Epithelial cell of esophagus (primary cell): ENCODE results near the gene CRAMP1.
"Not testable (repeated sequence)": the region's sequence is repeated elsewhere in the genome, so short reads cannot be mapped to it uniquely, and the experiment has no call there.

Source experiments
- DNase-seq: peaks from one replicate; pipeline ENCODE4 v3.0.0; 2010; ENCODE audit warnings: low read depth
- H3K4me3 ChIP-seq: 2 replicates; pipeline ENCODE4 v1.5.1; 2011; ENCODE audit warnings: mild to moderate bottlenecking, low read length, control low read depth
- CTCF ChIP-seq: IDR thresholded peaks from 2 replicates; pipeline ENCODE4 v1.5.1; 2011; ENCODE audit warnings: low read depth, mild to moderate bottlenecking, low read length, control low read depth, inconsistent platforms; ENCODE audit not compliant: insufficient read depth; ENCODE audit errors: missing control alignments

CRAMP1 gene

GRCh38 chr16:1698680-1699079 lies 86.5 kb downstream of the CRAMP1 start:
- DNase-seq: no peak
- TF ChIP-seq CTCF: no peak
- no peak overlapping the region for H3K4me3 ChIP-seq

GRCh38 chr16:1700246-1700645 lies 88.1 kb downstream of the CRAMP1 start:
- DNase-seq: no peak

GRCh38 chr16:1701216-1701878 lies 89.2 kb downstream of the CRAMP1 start:
- DNase-seq: peak; percentile 75
- H3K4me3 ChIP-seq: no peak overlapping the region
- no peak for TF ChIP-seq CTCF

More at GRCh38 chr16:1700246-1700645, 88.1 kb downstream of the CRAMP1 start:
- TF ChIP-seq CTCF: no peak
- H3K4me3 ChIP-seq: no peak overlapping the region

GRCh38 chr16:1705324-1705687 lies 93.1 kb downstream of the CRAMP1 start:
- H3K4me3 ChIP-seq: peak overlapping the region; percentile 75
- not testable (repeated sequence) for DNase-seq

- TF ChIP-seq CTCF: peak; percentile 30
- peak within 1 kb of the TSS; percentile 94 for H3K4me3 ChIP-seq
- DNase-seq: peak; percentile 91
Measured at GRCh38 chr16:1705688-1706385, 93.7 kb downstream of the CRAMP1 start, which contains the start of gene MAPK8IP3. TSS of gene MAPK8IP3 (plus strand) at chr16:1706195. CDS start at chr16:1706340, 145 bp downstream.

- TF ChIP-seq CTCF: no peak
- peak overlapping the region; percentile 94 for H3K4me3 ChIP-seq
- DNase-seq: peak; percentile 25
Measured at GRCh38 chr16:1706386-1707192, 94.4 kb downstream of the CRAMP1 start.

GRCh38 chr16:1707193-1707790 lies 95.1 kb downstream of the CRAMP1 start:
- TF ChIP-seq CTCF: peak; percentile 9
- H3K4me3 ChIP-seq: peak overlapping the region; percentile 94
- peak; percentile 48 for DNase-seq
